GM21515 (cell line): Measurements from ENCODE around the gene DLX1.
"Not testable (repeated sequence)": the region's sequence is repeated elsewhere in the genome, so short reads cannot be mapped to it uniquely, and the experiment has no call there.

Experiments
- ATAC-seq: cut with Tn5 transposase; IDR thresholded peaks from one replicate; pipeline ENCODE4 v1.9.1; 2021; ENCODE audit not compliant: unreplicated experiment

Gene DLX1

GRCh38 chr2:172085460-172086159, at the start of gene DLX1:
Gene DLX1, plus strand, starts transcription at chr2:172085507. Its CDS starts 171 bp downstream, at chr2:172085678.
- peak; percentile 9 for ATAC-seq

GRCh38 chr2:172038121-172038520, 47.2 kb upstream of the DLX1 start:
- ATAC-seq = no peak

GRCh38 chr2:172038604-172039003, 46.7 kb upstream of the DLX1 start:
- no peak for ATAC-seq

- ATAC-seq = no peak
Measured at GRCh38 chr2:172039011-172039704, 46.1 kb upstream of the DLX1 start.

GRCh38 chr2:172040311-172040710, 45.0 kb upstream of the DLX1 start:
- ATAC-seq = no peak

- no peak for ATAC-seq
Measured at GRCh38 chr2:172046080-172046678, 39.1 kb upstream of the DLX1 start.

- ATAC-seq = no peak
Measured at GRCh38 chr2:172046866-172047565, 38.3 kb upstream of the DLX1 start.

- no peak for ATAC-seq
Measured at GRCh38 chr2:172047566-172048507, 37.5 kb upstream of the DLX1 start.

- ATAC-seq = no peak
Measured at GRCh38 chr2:172048508-172049503, 36.5 kb upstream of the DLX1 start.

- no peak for ATAC-seq
Measured at GRCh38 chr2:172049567-172050120, 35.7 kb upstream of the DLX1 start.

- no peak for ATAC-seq
Measured at GRCh38 chr2:172050479-172051125, 34.7 kb upstream of the DLX1 start.

- no peak for ATAC-seq
Measured at GRCh38 chr2:172052000-172052983, 33.0 kb upstream of the DLX1 start.

GRCh38 chr2:172053486-172053885, 31.8 kb upstream of the DLX1 start:
- no peak for ATAC-seq

GRCh38 chr2:172056293-172056692, 29.0 kb upstream of the DLX1 start:
- ATAC-seq = no peak

GRCh38 chr2:172058660-172059059, 26.6 kb upstream of the DLX1 start:
- no peak for ATAC-seq

- not testable (repeated sequence) for ATAC-seq
Measured at GRCh38 chr2:172060118-172060517, 25.2 kb upstream of the DLX1 start.

- ATAC-seq = no peak
Measured at GRCh38 chr2:172062402-172063004, 22.8 kb upstream of the DLX1 start.
